HG03097 (cell line): ENCODE measurements around the gene SORCS1.
A peak's percentile ranks its signal among the peaks of the same experiment; 100 is the strongest.

Source experiments
- ATAC-seq: cut with Tn5 transposase; IDR thresholded peaks from one replicate; pipeline ENCODE4 v1.9.1; 2021; ENCODE audit not compliant: unreplicated experiment, low FRiP score

Gene SORCS1

DNA sequence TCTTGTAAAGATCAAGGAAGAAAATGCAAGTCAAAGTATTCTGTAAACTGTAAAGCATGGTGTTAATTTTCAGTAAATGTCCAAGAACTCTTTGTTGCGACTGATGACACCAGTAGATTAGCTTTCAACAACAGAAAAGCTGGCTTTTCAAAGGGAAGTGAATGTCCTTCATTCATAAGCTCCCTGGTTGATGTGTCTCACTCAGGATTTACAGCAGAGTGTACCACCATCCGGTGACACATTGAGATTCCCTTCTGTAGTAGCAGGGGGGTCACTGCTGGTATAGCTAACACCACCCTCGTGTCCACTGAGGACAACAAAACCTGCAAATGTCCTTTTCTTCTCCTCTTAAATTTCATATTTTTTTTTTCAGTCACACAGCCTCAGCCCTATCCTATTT is 253.4 kb downstream of the SORCS1 start:
- no peak for ATAC-seq

GRCh38 chr10:106910666-106911065 is 253.8 kb downstream of the SORCS1 start:
- no peak for ATAC-seq

DNA sequence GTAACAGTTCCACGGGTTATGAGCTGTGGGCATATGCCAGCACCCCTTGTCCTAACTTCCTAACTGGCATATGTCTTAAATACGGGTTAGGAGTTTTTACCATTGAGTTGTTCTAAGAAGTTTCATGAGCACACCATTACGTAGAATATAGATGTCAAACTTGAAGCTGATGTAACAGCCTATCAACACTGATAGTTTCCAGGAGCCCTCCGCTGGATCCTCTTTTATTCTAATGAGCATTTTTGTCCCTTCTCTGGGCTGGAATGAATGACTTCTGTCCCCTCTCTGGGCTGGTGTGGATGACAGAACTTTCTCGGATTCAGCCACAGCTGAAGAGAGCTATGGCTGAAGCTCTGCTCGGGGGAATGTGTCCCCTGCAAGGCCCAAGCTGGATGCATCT is 256.3 kb downstream of the SORCS1 start:
- no peak for ATAC-seq

DNA sequence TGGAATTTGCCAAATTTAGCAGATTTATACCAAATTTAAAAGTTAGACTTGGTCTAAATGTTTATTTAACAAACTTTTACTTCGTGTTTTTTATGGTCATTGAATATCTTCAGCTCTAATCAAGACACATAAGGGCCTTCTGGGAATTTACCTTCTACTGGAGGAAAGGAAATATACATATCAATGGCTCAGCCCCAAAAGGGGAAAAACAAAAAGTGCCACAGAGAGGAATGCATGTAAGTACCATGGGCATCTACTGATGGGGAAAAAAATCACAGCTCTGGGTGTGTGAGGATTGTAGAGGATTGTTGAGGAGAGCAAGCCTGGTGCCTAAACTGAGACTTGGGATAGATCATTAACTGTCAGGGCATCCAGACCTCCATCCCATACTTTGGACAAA is 260.3 kb downstream of the SORCS1 start:
- no peak for ATAC-seq

DNA sequence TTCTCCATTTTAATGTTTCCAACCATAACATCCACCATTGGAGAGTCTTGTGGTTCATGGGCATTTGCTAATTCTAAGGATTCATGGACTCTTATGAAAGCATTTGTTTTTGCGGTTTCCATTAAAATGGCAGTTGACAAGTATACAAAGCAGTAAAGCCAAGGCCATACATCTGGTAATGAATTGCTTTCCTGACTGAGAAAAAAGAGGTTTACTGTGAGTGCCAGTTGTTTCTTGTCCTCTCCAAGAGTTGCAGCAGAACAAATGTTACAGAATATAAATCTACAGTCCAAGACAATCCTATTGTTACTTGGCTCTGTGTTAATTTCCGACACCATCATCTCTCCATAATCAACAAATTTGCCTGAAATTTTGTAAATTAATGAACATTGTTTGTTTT is 261.3 kb downstream of the SORCS1 start:
- ATAC-seq: no peak

- no peak for ATAC-seq
These were observed 264.4 kb downstream of the SORCS1 start for GRCh38 chr10:106900016-106900652.

DNA sequence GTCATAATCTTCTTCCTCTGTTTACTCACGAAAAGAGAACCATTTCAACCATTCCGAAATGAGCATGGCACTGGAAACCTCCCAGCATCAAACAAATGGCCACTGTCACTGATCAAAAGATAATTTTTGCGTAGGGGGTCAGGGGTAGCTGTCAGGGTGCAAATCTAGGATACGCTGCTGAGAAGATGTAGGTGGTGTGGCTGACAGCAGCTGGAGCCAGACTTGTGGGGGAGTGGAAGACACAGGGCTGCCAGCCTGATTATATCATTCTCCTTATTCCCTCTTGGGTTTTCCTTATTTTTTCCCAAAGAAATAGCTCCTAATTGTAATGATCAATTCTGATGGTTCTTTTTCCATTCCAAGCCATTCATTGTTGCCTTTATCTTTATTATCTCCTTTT is 266.1 kb downstream of the SORCS1 start:
- no peak for ATAC-seq

- no peak for ATAC-seq
These were observed 266.8 kb downstream of the SORCS1 start for GRCh38 chr10:106897719-106898118.

DNA sequence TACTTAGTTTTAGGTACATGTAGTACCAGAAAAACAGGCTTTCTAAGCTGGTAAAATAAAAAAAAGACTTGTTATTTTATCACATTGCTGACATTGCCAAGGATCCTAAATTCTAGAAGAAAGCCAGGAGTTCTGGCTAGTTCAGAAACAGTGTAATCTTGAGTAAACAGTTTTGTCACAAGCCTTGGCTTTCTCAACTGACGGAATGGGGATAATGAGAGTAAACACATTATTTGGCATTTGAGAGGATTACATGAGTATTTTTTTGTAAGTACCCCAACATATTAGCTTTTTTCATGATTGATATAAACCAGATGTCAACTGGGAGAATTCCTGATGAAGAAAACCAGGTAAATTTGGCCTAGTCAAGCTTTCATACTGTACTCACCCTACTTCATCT is 269.8 kb downstream of the SORCS1 start:
- no peak for ATAC-seq

DNA sequence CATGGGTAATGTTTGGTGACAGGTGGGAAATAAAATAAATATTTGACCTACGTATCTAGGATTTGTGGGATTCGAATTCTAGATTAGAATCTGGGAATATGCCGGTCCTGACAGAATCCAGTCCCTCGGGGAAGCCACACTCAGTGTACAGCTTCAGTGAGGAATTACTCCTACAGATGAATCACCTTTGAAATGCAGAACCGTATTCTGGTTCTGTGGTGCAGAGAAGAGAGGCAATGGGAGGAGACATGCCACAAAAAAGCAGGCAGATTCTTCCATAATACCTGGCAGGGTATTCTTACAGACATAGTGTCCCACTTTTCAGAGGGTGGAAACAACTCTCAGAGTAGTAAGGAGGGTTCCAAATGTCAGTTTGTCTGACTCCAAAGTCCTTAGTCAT is 286.9 kb downstream of the SORCS1 start:
- ATAC-seq: no peak

- no peak for ATAC-seq
These were observed 290.0 kb downstream of the SORCS1 start for GRCh38 chr10:106874604-106874889.

DNA sequence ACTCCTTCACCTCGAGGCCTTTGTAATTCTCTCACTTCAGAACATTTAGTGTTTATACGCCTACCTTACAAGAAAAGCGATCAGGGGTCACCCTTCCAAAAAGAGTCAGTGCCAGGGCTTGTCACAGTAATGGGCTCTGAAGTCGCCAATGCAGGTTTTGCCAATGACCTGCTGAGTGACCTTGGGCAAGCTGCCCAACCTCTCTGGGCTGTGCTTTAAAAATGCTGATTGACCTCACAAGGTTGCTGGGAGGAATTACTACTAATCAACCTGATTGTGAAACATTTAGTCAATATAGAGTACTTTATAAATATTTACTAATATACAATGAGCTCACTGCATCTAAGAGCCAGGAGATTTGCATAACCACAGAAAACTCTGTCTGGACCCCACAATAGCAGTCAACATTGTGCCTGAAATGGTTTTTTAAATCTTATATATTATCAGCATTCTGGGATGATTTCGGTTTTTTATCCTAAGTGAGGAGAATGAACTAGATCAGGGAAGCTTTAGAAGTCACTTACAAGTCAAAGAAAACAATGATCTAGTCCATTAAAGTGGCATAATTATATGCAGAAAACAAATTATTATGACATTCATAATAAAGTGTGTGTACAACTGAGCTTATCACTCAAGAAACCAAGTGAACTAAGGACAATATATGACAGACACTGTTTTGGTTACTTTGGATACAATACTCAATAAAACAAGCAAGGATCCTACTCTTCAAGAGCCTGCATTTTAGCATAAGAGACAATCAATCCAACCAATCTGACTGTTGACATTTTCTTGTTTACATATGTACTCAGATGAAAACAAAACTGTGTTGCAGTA is 290.5 kb downstream of the SORCS1 start:
- ATAC-seq: no peak

GRCh38 chr10:106872176-106872575 is 292.3 kb downstream of the SORCS1 start:
- no peak for ATAC-seq

DNA sequence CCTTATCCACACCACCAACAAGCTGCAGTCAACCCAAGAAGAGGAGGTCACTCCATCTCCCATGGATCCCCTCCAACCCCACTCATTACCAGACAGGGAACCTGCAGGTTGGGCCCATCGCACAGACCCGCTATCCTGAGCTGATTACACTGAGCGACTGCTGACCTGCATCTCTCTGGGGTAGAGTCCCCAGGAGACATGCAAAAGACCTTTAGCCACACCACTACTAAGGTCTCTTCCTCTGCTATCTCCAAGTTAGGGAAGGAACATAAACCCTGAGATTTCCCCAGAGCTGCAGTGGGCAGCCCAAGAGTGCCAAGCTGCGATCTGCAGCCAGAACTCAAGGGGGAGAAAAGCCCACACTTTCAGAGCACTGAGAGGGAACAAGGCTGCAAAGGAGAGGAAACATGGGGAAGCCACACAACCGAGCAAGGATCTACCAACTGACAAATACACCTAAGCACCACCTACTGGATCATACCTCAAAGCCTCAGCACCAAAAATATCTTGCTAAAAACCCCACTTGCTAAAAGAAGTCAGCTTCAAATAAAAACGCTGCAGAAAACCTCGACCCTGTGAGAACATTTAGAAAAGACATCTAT is 298.2 kb downstream of the SORCS1 start:
- no peak for ATAC-seq

- ATAC-seq: no peak
These were observed 300.5 kb downstream of the SORCS1 start for GRCh38 chr10:106864031-106864430.

DNA sequence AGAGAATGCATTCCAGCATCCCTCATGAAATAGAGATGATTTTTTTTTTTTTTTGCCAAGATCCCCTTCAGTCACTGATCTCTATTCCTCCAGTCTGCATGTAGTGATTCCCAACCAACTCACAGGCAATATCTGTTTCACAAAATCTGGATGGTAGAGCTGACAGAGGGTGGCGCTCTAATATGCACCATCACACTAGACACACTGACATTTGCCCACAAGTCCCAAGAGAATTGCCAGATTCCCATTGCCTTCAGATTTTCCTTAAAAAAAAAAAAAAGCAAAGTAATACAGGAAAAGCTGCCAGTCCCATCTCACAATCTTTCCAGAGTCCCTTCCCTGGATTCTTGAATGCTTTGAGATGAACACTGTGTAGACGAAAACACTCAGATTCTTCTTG is 301.0 kb downstream of the SORCS1 start:
- ATAC-seq: no peak

DNA sequence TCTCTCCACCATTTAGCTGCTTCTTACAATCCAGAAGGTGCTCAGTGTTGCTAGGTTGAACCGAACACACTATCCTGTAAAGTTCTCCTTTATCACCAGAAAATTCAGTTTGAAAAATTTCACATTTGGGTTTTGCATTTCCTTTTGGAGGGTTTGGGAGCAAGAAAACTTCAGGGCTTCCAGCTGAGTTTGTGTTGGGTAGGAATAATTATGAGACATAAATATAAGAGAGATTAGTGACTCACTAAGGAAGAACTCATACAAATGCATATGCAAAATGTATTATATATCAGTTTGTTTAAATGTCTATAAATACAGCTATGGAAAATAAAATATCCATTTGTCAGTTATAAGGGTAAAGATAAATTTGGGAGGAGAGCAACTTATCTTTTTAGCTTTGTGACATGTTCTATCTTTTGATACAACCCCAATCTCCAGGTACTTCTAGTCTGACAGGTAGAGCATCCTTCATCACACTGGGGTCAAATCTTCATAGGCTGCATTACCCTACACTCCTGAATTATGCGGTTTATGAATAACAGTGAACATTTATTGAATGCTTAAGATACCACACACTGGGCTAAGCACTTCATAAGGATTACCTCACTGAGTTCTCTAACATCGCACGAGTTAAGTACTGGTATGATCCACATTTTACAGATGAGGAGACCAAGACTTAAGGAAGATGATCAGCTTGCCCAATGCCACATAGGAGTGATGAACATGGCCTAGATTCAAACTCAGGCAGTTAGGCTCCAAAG is 304.4 kb downstream of the SORCS1 start:
- no peak for ATAC-seq

DNA sequence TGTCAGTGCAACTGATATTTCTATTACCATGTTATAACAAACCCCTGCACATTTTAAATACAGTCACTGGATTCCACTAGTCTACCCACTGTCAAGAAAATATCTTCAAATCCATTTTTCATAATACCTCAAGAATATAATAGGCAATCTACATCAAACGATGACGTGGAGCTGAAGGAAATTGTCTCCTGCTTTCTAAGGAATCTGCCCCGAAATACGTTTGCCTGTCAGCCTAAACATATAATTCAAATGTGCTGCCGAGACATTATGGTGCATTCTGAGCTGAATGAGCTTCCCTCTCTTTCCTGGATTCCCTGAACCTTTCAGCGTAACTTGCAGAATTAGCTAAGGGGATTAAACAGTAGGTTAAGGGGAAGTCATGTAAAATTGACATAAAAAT is 306.8 kb downstream of the SORCS1 start:
- ATAC-seq: no peak

- no peak for ATAC-seq
These were observed 307.3 kb downstream of the SORCS1 start for GRCh38 chr10:106857213-106857612.

DNA sequence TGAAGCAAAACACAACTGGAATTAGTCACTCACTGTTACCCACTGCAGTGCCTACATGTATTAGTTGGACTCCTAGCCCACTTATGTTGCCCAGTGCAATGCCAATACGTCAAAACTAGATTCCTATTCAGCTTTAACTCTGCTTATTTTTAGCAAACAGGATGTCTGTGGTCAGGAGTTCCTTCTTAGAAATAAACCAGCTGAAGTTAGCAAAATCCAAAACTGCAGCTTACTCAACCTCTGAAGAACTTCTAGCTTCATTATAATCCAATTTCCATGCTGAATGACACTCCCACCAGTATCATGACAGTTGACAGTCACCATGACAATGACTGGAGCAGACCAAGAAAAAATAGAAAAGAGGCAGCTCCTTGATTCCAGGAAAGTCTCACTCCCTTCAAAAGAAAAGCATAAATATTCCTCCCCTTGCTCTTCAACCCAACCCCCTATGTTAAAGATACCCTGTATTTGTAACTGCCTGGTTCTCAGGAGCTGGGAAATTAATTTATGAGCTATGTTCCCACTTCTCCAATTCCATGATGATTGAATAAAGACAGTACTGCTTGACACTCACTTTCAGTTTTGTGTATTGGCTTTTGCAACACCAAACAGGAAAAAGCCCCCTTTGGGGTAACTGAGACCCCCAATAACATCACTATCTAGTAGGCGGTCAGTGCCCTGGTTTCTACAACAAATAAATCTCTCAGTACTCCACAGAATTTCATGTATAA is 327.4 kb downstream of the SORCS1 start:
- peak; percentile 100 for ATAC-seq

GRCh38 chr10:106832846-106833245 is 331.7 kb downstream of the SORCS1 start:
- ATAC-seq: no peak
